ENCODE data around the gene GART. TPM values are rescaled to one million over a fixed set of nuclear protein-coding genes. Genes with fewer than 3 reads are reported as not detected.
A peak's percentile ranks its signal among the peaks of the same experiment; 100 is the strongest.
"Not testable (repeated sequence)": the region's sequence is repeated elsewhere in the genome, so short reads cannot be mapped to it uniquely, and the experiment has no call there.

Gene GART
- total RNA-seq, 4 donors from 2014 or later: 53.8 to 130 (median 84.5) TPM

GRCh38 chr21:33584455-33584854 lies 42.5 kb upstream of the GART start:
- Histone ChIP-seq H3K27ac (no peak overlapping the region), H3K9me3 (no peaks in the 10 kb centered on the region), H3K36me3 (no peaks in the 10 kb centered on the region), H3K4me1 (peaks cover 5 to 9% of the 10 kb centered on the region in 2 donors), H3K4me3 (replicated peaks in 1 of 3) (no peak overlapping the region), H3K27me3 (no peaks in the 10 kb centered on the region)
- intact Hi-C loops (cut with DNase I): no loop called here
- DNase-seq: no peak
- no peak for TF ChIP-seq CTCF (IDR thresholded peaks at IDR 0.05)
- no peak for TF ChIP-seq POLR2A (IDR thresholded peaks at IDR 0.05)
- 85 to 95% methylated on average over 3 of the region's 3 CpGs for WGBS, 2 donors

GRCh38 chr21:33578959-33579542 lies 37.1 kb upstream of the GART start:
- 92 to 95% methylated on average over 7 of the region's 7 CpGs for WGBS, 2 donors
- H3K4me3 ChIP-seq (replicated peaks in 1 of 3): no peak overlapping the region
- no peaks in the 10 kb centered on the region for H3K9me3 ChIP-seq
- H3K4me1 ChIP-seq: no peaks in the 10 kb centered on the region
- H3K27ac ChIP-seq: peak overlapping the region in 1 of 3 donors; percentile 4
- TF ChIP-seq POLR2A (IDR thresholded peaks at IDR 0.05) (no peak), CTCF (IDR thresholded peaks at IDR 0.05) (no peak)
- H3K27me3 ChIP-seq: no peaks in the 10 kb centered on the region
- DNase-seq: no peak
- intact Hi-C loops (cut with DNase I): no loop called here
- peaks cover 17 to 27% of the 10 kb centered on the region in 2 donors for H3K36me3 ChIP-seq

GRCh38 chr21:33578214-33578613 lies 36.3 kb upstream of the GART start:
- Histone ChIP-seq H3K36me3 (peaks cover 25 to 34% of the 10 kb centered on the region in 2 donors), H3K27me3 (no peaks in the 10 kb centered on the region), H3K27ac (no peak overlapping the region), H3K4me1 (no peaks in the 10 kb centered on the region), H3K9me3 (no peaks in the 10 kb centered on the region), H3K4me3 (replicated peaks in 1 of 3) (no peak overlapping the region)
- intact Hi-C loops (cut with DNase I): no loop called here
- TF ChIP-seq CTCF (IDR thresholded peaks at IDR 0.05) (no peak), POLR2A (IDR thresholded peaks at IDR 0.05) (no peak)
- 90 to 92% methylated on average over 2 of the region's 2 CpGs for WGBS, 2 donors
- DNase-seq: no peak

- H3K27ac ChIP-seq; DNase-seq; H3K9me3 ChIP-seq; H3K4me1 ChIP-seq; H3K4me3 ChIP-seq (replicated peaks in 1 of 3); H3K27me3 ChIP-seq; intact Hi-C loops (cut with DNase I): not testable (repeated sequence)
- 81 to 82% methylated on average over 2 of the region's 2 CpGs for WGBS, 2 donors
- H3K36me3 ChIP-seq: peaks cover 26 to 42% of the 10 kb centered on the region in 2 donors
Observed at GRCh38 chr21:33576741-33577141, 34.8 kb upstream of the GART start.

GRCh38 chr21:33572350-33572749 lies 30.4 kb upstream of the GART start:
- no peak for DNase-seq
- WGBS, 2 donors: 65 to 72% methylated on average over 3 of the region's 3 CpGs
- intact Hi-C loops (cut with DNase I): no loop called here
- no peaks in the 10 kb centered on the region for H3K27me3 ChIP-seq
- peaks cover 0 to 3% of the 10 kb centered on the region in 2 donors for H3K4me1 ChIP-seq
- TF ChIP-seq CTCF (IDR thresholded peaks at IDR 0.05) (no peak), POLR2A (IDR thresholded peaks at IDR 0.05) (no peak)
- no peak overlapping the region for H3K4me3 ChIP-seq (replicated peaks in 1 of 3)
- H3K27ac ChIP-seq: no peak overlapping the region
- H3K9me3 ChIP-seq: no peaks in the 10 kb centered on the region
- H3K36me3 ChIP-seq: peaks cover 37 to 70% of the 10 kb centered on the region in 2 donors
